ENCODE measurements around the gene COX7B2.

COX7B2 gene

DNA sequence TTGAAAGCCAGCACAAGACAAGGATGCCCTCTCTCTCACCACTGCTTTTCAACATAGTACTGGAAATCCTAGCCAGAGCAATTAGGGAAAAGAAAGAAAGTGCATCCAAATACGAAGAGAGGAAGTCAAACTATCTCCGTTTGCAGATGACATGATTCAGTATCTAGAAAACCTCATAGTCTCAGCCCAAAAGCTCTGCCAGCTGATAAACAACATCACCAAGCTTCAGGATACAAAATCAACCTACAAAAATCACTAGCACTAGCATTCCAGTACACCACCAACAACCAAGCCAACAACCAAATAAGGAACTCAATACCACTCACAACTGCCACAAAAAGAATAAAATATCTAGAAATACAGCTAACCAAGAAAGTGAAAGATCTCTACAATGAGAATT is 38.6 kb downstream of the COX7B2 start:
- no peaks in the 10 kb centered on the region for H3K4me1 ChIP-seq (ENCODE audit: insufficient read depth, low read length, severe bottlenecking)
- H3K27me3 ChIP-seq (ENCODE audit: insufficient read depth, low read length), result no peaks in the 10 kb centered on the region
- no peak overlapping the region for H3K4me2 ChIP-seq (ENCODE audit: low read length)
- H3K9me3 ChIP-seq (ENCODE audit: low read length), result no peaks in the 10 kb centered on the region
- no peak overlapping the region for H3K4me3 ChIP-seq (ENCODE audit: low read depth, low read length, poor library complexity, severe bottlenecking)
- H3K9me2 ChIP-seq (ENCODE audit: low read depth, low read length), result no peaks in the 10 kb centered on the region
- no peaks in the 10 kb centered on the region for H3K79me2 ChIP-seq (ENCODE audit: insufficient read depth, low read length)
- no peak overlapping the region for H3K27ac ChIP-seq (ENCODE audit: low read depth, low read length, poor library complexity, severe bottlenecking)
- no peaks in the 10 kb centered on the region for H3F3A ChIP-seq (ENCODE audit: insufficient read depth, low read length)
- H3K9ac ChIP-seq (ENCODE audit: low read length), result no peak overlapping the region
- H2AFZ ChIP-seq (ENCODE audit: low read length), result no peak overlapping the region
- no peaks in the 10 kb centered on the region for H4K20me1 ChIP-seq (ENCODE audit: insufficient read depth, low read length)
- no peaks in the 10 kb centered on the region for H3K36me3 ChIP-seq (ENCODE audit: insufficient read depth, low read length)
- no peak for TF ChIP-seq EZH2 (IDR thresholded peaks at IDR 0.05; ENCODE audit: borderline replicate concordance, low read length)
- TF ChIP-seq CTCF (IDR thresholded peaks at IDR 0.05; ENCODE audit: low read length), result no peak

DNA sequence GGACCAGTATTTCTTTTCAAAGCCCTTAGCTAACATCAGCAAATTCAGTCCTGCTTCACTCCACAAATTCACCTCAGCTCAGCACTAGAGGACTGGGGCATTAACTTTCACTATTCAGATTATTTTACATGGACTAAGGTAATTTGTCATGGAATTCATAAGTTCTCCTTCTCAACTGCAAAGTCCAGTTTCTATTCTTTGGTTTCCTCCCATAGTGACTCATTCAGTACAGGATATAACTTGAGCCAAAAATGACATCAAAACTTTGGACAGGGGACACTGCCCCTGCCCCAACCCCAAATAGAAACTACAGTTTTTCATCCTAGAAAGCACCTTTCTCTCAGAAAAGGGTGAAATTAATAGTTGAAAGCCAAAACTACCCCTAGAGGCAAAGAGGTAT is 52.7 kb downstream of the COX7B2 start:
- Histone ChIP-seq H3K27ac (ENCODE audit: low read depth, low read length, poor library complexity, severe bottlenecking) (no peak overlapping the region), H3K4me2 (ENCODE audit: low read length) (no peak overlapping the region)

DNA sequence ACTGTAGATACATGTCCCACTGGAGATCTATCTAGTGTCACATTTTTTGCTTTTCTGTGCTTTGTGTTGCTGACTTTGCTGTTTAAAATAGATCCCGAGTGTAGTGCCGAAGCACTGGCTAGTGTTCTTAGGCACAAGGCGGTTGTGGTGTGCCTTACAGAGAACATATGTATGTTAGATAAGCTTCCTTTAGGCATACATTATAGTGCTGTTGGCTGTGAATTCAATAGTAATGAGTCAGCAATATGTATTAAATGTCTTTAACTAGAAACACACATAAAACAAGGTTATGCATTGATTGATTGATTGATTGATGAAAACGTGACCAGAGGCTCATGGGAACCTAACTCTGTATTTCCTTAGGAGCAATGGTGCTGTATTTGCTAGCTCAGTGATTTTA is 56.2 kb downstream of the COX7B2 start:
- Histone ChIP-seq H3K4me3 (ENCODE audit: low read depth, low read length, poor library complexity, severe bottlenecking) (no peak overlapping the region), H3K27ac (ENCODE audit: low read depth, low read length, poor library complexity, severe bottlenecking) (no peak overlapping the region), H3F3A (ENCODE audit: insufficient read depth, low read length) (no peaks in the 10 kb centered on the region), H3K9me2 (ENCODE audit: low read depth, low read length) (no peaks in the 10 kb centered on the region), H3K79me2 (ENCODE audit: insufficient read depth, low read length) (no peaks in the 10 kb centered on the region), H3K4me1 (ENCODE audit: insufficient read depth, low read length, severe bottlenecking) (no peaks in the 10 kb centered on the region), H3K9me3 (ENCODE audit: low read length) (no peaks in the 10 kb centered on the region), H3K27me3 (ENCODE audit: insufficient read depth, low read length) (no peaks in the 10 kb centered on the region), H3K4me2 (ENCODE audit: low read length) (no peak overlapping the region), H3K36me3 (ENCODE audit: insufficient read depth, low read length) (no peaks in the 10 kb centered on the region), H2AFZ (ENCODE audit: low read length) (no peak overlapping the region), H4K20me1 (ENCODE audit: insufficient read depth, low read length) (no peaks in the 10 kb centered on the region), H3K9ac (ENCODE audit: low read length) (no peak overlapping the region)
- no peak for TF ChIP-seq EZH2 (IDR thresholded peaks at IDR 0.05; ENCODE audit: borderline replicate concordance, low read length)
- no peak for TF ChIP-seq CTCF (IDR thresholded peaks at IDR 0.05; ENCODE audit: low read length)

More for the DNA sequence above, 52.7 kb downstream of the COX7B2 start:
- Histone ChIP-seq H4K20me1 (ENCODE audit: insufficient read depth, low read length) (no peaks in the 10 kb centered on the region), H3K79me2 (ENCODE audit: insufficient read depth, low read length) (no peaks in the 10 kb centered on the region), H3F3A (ENCODE audit: insufficient read depth, low read length) (no peaks in the 10 kb centered on the region), H3K9me3 (ENCODE audit: low read length) (no peaks in the 10 kb centered on the region), H3K4me1 (ENCODE audit: insufficient read depth, low read length, severe bottlenecking) (no peaks in the 10 kb centered on the region), H2AFZ (ENCODE audit: low read length) (no peak overlapping the region), H3K27me3 (ENCODE audit: insufficient read depth, low read length) (no peaks in the 10 kb centered on the region), H3K9me2 (ENCODE audit: low read depth, low read length) (no peaks in the 10 kb centered on the region), H3K36me3 (ENCODE audit: insufficient read depth, low read length) (no peaks in the 10 kb centered on the region), H3K4me3 (ENCODE audit: low read depth, low read length, poor library complexity, severe bottlenecking) (no peak overlapping the region), H3K9ac (ENCODE audit: low read length) (no peak overlapping the region)
- TF ChIP-seq EZH2 (IDR thresholded peaks at IDR 0.05; ENCODE audit: borderline replicate concordance, low read length) (no peak), CTCF (IDR thresholded peaks at IDR 0.05; ENCODE audit: low read length) (no peak)
